Mucosa of descending colon (tissue), 3 donors: ENCODE data around the gene SPATA2. TPM values are rescaled to one million over a fixed set of nuclear protein-coding genes. Genes with fewer than 3 reads are reported as not detected.

ENCODE experiments used
- ATAC-seq: fragments of 200-7000 bp; cut with Tn5 transposase; one replicate; pipeline ENCODE4 v1.9.1; 2020; ENCODE audit warnings: mild to moderate bottlenecking, moderate library complexity
- DNase-seq, 3 donors: peaks; one replicate each; pipeline ENCODE4 v3.0.0-alpha.2; 2020
- H3K36me3 ChIP-seq: fragments of 200-600 bp; one replicate; pipeline ENCODE4 v1.8.0; 2021; ENCODE audit warnings: low read depth, mild to moderate bottlenecking
- H3K4me1 ChIP-seq: fragments of 200-600 bp; one replicate; pipeline ENCODE4 v1.8.0; 2021; ENCODE audit warnings: low read depth, mild to moderate bottlenecking
- H3K4me3 ChIP-seq: fragments of 200-600 bp; one replicate; pipeline ENCODE4 v1.8.0; 2021; ENCODE audit warnings: mild to moderate bottlenecking
- H3K9me3 ChIP-seq: fragments of 200-600 bp; one replicate; pipeline ENCODE4 v1.8.0; 2021; ENCODE audit warnings: mild to moderate bottlenecking
- CTCF ChIP-seq: fragments of 200-600 bp; IDR thresholded peaks from one replicate; pipeline ENCODE4 v1.8.0; 2022; ENCODE audit warnings: antibody characterized with exemption, mild to moderate bottlenecking
- intact Hi-C, 2 donors: fragments of 100-400 bp; cut with DNase I in 1 of 2; cut with micrococcal nuclease in 1 of 2; formaldehyde crosslinking; loops; one replicate each; pipeline versions ENCODE4 v1.11.0 to v1.11.1; 2022; cut with DNase I, micrococcal nuclease
- total RNA-seq, 3 donors: library from RNA; stranded (reverse); fragmentation: NEBNext Ultra II Directional in 2 of 3; extraction: Animal tissue kit (Norgen Biotek cat#: 25700) in 2 of 3; gene quantifications; one replicate each; pipeline versions ENCODE4 v1.2.1 to v1.2.4, GENCODE V29; 2021 to 2023
- donor health status: DM: no; HTN: no; CAD: no; lungs with moderate emphysema.
- donor health status: DM: no; HTN: no; CAD: no.
- donor health status: DM: no; HTN: yes; CAD: no.

Gene SPATA2
- total RNA-seq, 3 donors from 2014 or later = 16.2 to 24.1 (median 20.2) TPM

DNA sequence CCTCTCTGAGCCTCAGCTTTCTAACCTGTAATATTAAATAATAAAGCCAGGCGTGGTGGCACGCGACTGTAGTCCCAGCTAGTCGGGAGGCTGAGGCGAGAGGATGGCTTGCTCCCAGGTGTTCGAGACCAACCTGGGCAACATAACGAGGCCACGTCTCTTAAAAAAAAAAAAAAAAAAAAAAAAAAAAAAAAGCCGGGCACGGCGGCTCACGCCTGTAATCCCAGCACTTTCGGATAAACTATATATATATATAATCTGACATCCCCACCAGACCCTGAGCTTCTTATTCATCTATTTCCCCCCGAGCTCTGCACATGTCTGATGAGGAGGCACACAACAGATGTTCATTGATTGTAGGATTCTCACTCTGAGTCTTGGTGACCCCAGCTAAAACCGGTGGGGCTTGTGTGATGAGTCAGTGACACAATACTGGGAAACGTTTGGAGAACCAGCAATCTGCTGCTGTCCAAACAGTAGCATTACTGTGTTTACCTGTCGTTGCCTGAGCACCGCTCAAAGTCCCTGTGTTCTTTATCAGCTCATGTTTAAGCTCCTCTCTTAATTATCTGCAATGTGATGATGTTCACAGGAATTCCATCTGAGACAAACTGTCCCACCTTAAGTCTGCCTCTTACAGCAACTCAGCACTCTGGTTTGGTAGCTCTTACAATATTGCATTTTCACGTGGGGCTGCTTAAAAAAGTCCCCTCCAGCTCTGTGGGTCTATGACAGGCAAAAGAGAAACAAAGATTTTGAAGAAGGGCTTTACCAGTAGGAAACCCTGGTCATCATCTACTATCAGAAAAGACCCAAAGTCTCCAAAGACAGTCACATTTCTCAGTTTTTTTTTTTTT lies 1.0 kb upstream of the SPATA2 start:
- Histone ChIP-seq H3K9me3 (no peaks in the 10 kb centered on the region), H3K36me3 (no peaks in the 10 kb centered on the region), H3K4me3 (peak overlapping the region; percentile 100), H3K4me1 (peaks cover 29% of the 10 kb centered on the region)
- TF ChIP-seq CTCF = no peak
- ATAC-seq = peak; percentile 83
- intact Hi-C loops = no loop called here
- peak in 2 of 3 donors; percentile 60 to 78 for DNase-seq

- peaks cover 42% of the 10 kb centered on the region for H3K4me1 ChIP-seq
- TF ChIP-seq CTCF = no peak
- no peaks in the 10 kb centered on the region for H3K36me3 ChIP-seq
- no peak for DNase-seq
- no peak for ATAC-seq
- intact Hi-C loops = no loop called here
- H3K4me3 ChIP-seq = peak overlapping the region; percentile 100
- no peaks in the 10 kb centered on the region for H3K9me3 ChIP-seq
Observed at GRCh38 chr20:49915118-49915379, 280 bp downstream of the SPATA2 start.

- ATAC-seq (peak; percentile 31), DNase-seq (peak in 1 of 3 donors; percentile 40)
- TF ChIP-seq CTCF = no peak
- Histone ChIP-seq H3K36me3 (no peaks in the 10 kb centered on the region), H3K4me3 (peak overlapping the region; percentile 100), H3K9me3 (no peaks in the 10 kb centered on the region), H3K4me1 (peaks cover 46% of the 10 kb centered on the region)
- intact Hi-C loops = no loop called here
Observed at GRCh38 chr20:49914310-49915117, 815 bp downstream of the SPATA2 start.

DNA sequence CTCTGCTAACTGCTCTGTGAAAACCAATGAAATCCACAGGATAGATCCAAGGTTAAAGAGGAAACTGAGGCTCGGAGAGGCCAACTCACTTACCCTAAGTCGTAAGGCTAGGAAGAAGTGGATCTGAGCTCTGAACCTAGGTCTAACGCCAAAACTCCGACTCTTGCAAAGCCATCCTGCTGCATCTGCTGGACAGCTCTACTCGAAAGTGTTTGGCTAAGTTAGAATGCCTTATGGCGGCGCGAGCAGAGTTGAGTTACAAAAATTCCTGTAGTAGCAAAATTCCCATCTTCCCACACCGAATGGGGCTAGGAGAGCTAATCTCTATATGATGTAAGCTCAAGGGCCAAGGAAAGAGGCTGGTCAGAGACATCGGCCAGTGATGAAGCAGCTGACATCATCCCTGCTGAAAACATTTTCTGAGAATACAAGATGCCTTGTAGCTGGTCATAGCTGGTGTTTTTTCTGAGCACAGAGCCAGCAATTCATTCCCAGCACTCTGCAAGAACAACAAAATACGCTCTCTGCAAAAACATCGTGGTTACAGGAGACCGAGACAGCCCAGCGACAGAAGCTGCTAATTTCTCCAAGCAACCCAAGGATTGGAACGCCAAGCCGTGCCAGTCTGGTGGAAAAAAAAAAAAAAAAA lies 1.8 kb downstream of the SPATA2 start:
- H3K36me3 ChIP-seq = no peaks in the 10 kb centered on the region
- intact Hi-C loops = no loop called here
- H3K9me3 ChIP-seq = no peaks in the 10 kb centered on the region
- no peak for ATAC-seq
- H3K4me3 ChIP-seq = no peak overlapping the region
- peaks cover 52% of the 10 kb centered on the region for H3K4me1 ChIP-seq
- DNase-seq = no peak
- TF ChIP-seq CTCF = no peak

DNA sequence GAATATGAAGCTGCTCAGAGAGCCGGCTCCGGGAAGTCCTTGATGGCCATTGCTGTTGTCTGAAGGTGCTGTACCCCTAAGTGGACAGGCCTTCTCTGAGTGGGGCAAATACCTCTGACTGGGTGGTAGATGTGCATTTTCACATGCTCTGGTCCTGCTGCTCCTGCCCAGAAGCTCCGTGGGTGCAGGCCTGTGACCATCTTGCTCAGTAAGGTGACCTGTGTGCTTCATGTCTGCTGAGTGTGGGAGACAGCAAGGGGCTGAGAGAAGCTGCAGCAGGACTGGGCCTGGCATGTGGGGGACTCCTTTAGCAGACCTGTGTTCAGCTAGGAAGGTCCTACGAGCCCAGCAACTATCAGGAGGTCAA lies 5.0 kb downstream of the SPATA2 start:
- peaks cover 10% of the 10 kb centered on the region for H3K36me3 ChIP-seq
- H3K9me3 ChIP-seq = no peaks in the 10 kb centered on the region
- TF ChIP-seq CTCF = no peak
- H3K4me3 ChIP-seq = no peak overlapping the region
- peaks cover 51% of the 10 kb centered on the region for H3K4me1 ChIP-seq
- no peak for DNase-seq
- no peak for ATAC-seq
- intact Hi-C loops = no loop called here
